GM12874 (cell line): ENCODE data around the gene AP2A1.
A peak's percentile ranks its signal among the peaks of the same experiment; 100 is the strongest.

Source experiments
- TF ChIP-seq, protein P1 (sequence below): IDR thresholded peaks from 2 replicates; pipeline ENCODE4 v1.5.1; 2011; ENCODE audit warnings: low read depth, mild to moderate bottlenecking, control low read depth, low read length, moderate library complexity; ENCODE audit not compliant: insufficient read depth

AP2A1 gene

DNA sequence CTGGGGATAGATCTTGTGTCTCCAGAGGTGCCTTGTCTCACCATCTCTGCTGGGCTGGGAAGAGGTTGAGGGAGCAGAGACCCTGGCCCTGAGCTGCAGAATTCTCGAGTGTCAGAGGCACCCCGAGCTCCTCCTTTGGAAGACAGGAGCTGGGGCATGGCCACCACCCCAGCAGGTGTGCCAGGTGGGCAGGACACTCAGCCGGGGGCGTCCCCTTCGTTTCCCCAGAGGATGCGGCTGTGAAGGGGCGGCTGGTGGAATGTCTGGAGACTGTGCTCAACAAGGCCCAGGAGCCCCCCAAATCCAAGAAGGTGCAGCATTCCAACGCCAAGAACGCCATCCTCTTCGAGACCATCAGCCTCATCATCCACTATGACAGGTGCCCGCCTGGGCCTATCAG, 31.8 kb downstream of the AP2A1 start:
- TF ChIP-seq, protein P1, sequence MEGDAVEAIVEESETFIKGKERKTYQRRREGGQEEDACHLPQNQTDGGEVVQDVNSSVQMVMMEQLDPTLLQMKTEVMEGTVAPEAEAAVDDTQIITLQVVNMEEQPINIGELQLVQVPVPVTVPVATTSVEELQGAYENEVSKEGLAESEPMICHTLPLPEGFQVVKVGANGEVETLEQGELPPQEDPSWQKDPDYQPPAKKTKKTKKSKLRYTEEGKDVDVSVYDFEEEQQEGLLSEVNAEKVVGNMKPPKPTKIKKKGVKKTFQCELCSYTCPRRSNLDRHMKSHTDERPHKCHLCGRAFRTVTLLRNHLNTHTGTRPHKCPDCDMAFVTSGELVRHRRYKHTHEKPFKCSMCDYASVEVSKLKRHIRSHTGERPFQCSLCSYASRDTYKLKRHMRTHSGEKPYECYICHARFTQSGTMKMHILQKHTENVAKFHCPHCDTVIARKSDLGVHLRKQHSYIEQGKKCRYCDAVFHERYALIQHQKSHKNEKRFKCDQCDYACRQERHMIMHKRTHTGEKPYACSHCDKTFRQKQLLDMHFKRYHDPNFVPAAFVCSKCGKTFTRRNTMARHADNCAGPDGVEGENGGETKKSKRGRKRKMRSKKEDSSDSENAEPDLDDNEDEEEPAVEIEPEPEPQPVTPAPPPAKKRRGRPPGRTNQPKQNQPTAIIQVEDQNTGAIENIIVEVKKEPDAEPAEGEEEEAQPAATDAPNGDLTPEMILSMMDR, result no peak

DNA sequence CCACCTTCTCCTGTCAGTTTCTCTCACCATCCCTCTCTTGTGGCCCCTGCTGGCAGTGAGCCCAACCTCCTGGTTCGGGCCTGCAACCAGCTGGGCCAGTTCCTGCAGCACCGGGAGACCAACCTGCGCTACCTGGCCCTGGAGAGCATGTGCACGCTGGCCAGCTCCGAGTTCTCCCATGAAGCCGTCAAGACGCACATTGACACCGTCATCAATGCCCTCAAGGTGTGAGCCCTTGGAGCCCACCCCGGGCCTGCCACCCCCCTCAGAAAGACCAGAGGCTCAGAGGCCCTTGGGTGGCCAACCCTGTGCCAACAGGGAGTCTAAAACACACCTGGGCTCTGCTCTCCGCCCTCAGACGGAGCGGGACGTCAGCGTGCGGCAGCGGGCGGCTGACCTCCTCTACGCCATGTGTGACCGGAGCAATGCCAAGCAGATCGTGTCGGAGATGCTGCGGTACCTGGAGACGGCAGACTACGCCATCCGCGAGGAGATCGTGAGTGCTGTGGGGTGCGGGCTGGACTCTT, 32.5 kb downstream of the AP2A1 start:
- TF ChIP-seq, protein P1, result no peak

DNA sequence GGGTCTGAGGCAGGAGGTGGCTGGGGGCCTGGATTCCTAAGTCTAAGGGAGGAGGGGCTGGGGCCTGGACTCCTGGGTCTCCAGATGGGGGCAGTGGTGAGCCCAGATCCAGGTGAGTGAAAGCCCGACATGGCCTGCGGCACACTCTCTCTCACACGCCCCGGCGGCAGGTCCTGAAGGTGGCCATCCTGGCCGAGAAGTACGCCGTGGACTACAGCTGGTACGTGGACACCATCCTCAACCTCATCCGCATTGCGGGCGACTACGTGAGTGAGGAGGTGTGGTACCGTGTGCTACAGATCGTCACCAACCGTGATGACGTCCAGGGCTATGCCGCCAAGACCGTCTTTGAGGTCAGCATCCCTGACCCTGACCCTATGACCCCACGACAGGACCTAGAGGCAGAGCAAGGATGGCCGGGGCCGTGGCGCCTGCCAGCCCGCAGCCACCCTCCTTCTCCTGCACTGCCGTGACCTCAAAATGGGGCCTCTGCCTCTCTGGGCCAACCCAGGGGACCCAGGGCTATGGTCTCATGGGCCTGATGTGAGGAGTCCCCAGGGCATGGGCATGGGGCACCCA, 33.1 kb downstream of the AP2A1 start:
- TF ChIP-seq, protein P1, result peak; percentile 35; the same call in 1 of the 2 replicates

DNA sequence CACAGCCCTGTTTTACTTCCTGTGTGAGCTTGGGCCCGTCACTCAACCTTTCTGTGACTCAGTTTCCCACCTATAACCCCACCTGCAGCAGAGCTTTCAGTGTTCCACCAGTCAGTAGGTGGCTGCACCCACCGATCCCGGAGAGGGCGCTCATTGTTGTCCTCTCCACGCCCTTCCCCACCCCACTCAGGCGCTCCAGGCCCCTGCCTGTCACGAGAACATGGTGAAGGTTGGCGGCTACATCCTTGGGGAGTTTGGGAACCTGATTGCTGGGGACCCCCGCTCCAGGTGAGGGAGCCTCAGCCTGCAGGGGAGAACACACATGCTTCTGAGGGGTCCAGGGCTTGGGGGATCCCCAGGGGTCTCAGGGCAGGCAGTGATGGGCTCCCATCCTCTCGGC, 34.0 kb downstream of the AP2A1 start:
- TF ChIP-seq, protein P1, result no peak

DNA sequence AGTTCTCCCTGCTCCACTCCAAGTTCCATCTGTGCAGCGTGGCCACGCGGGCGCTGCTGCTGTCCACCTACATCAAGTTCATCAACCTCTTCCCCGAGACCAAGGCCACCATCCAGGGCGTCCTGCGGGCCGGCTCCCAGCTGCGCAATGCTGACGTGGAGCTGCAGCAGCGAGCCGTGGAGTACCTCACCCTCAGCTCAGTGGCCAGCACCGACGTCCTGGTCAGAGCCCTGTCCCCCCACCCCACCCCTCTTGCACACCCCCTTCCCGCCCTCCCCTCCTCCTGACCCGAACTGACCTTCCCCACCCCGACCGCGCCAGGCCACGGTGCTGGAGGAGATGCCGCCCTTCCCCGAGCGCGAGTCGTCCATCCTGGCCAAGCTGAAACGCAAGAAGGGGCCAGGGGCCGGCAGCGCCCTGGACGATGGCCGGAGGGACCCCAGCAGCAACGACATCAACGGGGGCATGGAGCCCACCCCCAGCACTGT, 34.6 kb downstream of the AP2A1 start:
- TF ChIP-seq, protein P1, result no peak

DNA sequence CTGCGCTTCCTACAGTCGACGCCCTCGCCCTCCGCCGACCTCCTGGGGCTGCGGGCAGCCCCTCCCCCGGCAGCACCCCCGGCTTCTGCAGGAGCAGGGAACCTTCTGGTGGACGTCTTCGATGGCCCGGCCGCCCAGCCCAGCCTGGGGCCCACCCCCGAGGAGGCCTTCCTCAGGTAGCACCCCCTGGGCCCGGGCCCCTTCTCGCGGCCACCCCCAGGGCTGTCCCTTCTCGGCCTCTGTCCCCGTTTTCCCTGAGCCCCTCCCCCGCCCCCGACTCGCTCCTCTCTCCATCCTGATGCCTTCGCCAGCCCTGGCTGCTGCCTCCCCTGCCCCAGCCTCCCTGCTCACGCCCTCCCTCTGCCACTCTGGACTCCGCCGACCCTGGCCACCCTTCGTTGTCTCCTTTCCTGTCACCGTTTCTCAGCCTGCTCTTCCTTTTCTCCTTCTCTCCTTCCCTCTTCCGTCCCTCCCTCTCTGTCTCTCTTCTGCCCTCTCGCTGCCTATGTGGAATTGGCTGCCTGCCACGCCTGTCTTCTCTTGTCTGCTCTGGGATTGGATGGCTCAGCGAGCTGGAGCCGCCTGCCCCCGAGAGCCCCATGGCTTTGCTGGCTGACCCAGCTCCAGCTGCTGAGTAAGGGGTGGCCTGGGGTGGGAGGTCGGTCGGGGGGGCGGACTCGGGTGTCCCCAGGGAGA, 35.3 kb downstream of the AP2A1 start:
- TF ChIP-seq, protein P1, result no peak

DNA sequence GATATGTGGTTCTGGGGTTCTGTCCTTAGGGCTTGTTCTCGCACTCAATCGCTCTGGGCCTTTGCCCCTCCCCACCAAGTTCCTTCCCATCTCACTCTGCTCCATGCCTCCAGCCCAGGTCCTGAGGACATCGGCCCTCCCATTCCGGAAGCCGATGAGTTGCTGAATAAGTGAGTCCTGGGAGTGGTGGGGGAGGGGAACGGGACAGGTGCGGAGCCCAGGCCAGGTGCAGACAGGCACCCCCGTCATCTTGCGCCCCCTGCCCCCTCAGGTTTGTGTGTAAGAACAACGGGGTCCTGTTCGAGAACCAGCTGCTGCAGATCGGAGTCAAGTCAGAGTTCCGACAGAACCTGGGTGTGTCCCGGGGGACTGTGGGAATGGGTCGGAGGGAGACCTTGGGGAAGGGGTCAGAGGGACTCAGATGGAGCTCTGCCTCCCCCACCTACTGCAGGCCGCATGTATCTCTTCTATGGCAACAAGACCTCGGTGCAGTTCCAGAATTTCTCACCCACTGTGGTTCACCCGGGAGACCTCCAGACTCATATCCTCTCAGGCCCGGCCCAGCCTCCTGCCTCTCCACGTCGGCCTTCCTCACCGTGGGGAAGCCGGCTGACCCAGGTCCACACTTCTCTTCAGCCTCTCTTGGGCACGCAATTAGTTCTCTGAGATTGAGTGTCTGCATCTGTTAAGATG, 36.2 kb downstream of the AP2A1 start:
- TF ChIP-seq, protein P1, result no peak
